GM18867 (cell line): ENCODE data around the gene RGS5.
"Not testable (repeated sequence)": the region's sequence is repeated elsewhere in the genome, so short reads cannot be mapped to it uniquely, and the experiment has no call there.

Source experiments
- ATAC-seq: cut with Tn5 transposase; IDR thresholded peaks from one replicate; pipeline ENCODE4 v1.9.1; 2021; ENCODE audit warnings: mild to moderate bottlenecking, moderate library complexity; ENCODE audit not compliant: unreplicated experiment

RGS5 gene

GRCh38 chr1:163202833-163203451 lies at the start of gene RGS5:
Gene RGS5, minus strand, starts transcription at chr1:163202916. Its CDS starts 81 bp downstream, at chr1:163202835.
- ATAC-seq, result no peak

DNA sequence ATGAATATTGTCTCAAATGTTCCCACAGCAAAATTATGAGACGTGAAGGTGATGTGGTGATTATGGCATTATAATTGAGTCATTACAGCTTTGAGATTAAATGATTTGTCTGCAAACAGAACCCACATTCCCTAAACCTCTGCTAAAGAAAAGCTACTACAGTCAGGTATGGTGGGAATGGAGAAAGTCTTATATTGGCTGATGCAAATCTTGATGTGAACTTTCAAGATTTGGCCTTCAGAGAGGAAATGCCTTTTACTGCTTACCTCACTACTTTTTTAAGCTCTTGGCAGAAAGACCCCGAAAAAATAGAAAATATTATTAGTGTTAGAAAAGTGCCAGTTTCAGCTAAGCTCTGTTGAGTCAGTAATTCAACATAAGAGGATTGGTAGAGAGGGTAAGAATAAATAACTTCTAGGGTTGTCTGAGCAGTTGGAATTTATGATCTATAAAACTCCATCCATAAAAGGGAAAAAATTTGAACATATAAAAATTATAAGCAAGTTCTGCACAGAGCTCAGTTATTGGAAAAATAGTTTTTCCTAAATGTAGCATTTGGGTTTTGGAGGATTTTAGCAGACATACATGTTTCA lies 47.8 kb upstream of the RGS5 start:
- ATAC-seq, result no peak

GRCh38 chr1:163248064-163248463 lies 45.3 kb upstream of the RGS5 start:
- ATAC-seq, result no peak

GRCh38 chr1:163244648-163245047 lies 41.9 kb upstream of the RGS5 start:
- not testable (repeated sequence) for ATAC-seq

DNA sequence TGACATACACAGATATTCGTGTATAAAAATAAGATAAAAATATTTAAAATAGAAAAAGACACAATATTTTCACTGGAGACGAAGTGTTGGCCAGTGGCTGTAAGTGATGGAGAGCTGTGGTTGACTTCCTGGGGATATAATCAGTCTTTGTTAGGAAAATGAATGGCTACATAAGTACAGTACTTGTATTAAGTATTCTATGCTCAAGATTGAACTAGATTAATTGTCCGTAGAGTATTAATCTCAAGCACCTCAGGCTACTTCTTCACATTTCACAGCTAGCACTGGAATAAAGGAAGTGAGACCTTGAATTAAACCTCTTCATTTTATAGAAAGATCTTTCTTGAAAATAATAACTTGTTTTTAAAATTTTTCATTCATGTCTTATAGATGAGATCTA lies 39.0 kb upstream of the RGS5 start:
- ATAC-seq, result no peak

- ATAC-seq, result no peak
Observed at GRCh38 chr1:163240705-163241104, 38.0 kb upstream of the RGS5 start.

GRCh38 chr1:163233643-163234042 lies 30.9 kb upstream of the RGS5 start:
- not testable (repeated sequence) for ATAC-seq

- ATAC-seq, result no peak
Observed at GRCh38 chr1:163231385-163231784, 28.7 kb upstream of the RGS5 start.

- ATAC-seq, result no peak
Observed at GRCh38 chr1:163230827-163231226, 28.1 kb upstream of the RGS5 start.

GRCh38 chr1:163228271-163228670 lies 25.6 kb upstream of the RGS5 start:
- not testable (repeated sequence) for ATAC-seq

DNA sequence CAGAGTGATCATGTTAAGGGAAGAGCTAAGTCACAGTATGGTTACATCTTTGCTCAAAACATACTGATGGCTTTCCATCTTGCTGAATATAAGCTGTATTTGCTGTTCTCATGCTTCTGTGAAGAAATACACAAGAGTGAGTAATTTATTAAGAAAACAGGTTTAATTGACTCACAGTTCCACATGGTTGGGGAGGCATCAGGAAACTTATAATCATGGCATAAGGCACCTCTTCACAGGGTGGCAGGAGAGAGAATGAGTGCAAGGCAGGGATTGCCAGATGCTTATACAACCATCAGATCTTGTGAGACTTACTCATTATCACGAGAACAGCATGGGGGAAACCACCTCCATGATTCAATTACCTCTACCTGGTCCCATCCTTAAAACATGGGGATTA lies 24.4 kb upstream of the RGS5 start:
- no peak for ATAC-seq

- no peak for ATAC-seq
Observed at GRCh38 chr1:163213626-163214025, 10.9 kb upstream of the RGS5 start.

GRCh38 chr1:163211667-163212066 lies 9.0 kb upstream of the RGS5 start:
- ATAC-seq, result no peak

DNA sequence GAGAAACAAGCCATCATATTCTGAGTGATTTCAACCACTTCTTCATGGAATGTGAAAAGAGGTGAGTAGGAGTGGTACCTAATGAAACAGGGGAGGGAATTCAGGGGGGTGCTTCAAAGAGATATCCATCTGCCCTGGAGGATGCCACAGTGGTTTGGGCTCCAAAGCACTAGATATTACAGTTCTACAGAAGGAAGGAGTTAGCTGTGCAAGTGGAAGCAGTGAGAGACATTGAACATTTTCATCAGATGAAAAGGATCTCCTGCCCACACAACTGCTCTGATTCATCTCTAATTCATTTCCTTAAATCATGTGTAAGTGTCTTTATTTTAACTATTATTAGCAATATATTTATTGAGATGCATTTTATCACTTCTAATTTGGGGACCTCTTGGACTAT lies 2.8 kb upstream of the RGS5 start:
- ATAC-seq, result no peak

DNA sequence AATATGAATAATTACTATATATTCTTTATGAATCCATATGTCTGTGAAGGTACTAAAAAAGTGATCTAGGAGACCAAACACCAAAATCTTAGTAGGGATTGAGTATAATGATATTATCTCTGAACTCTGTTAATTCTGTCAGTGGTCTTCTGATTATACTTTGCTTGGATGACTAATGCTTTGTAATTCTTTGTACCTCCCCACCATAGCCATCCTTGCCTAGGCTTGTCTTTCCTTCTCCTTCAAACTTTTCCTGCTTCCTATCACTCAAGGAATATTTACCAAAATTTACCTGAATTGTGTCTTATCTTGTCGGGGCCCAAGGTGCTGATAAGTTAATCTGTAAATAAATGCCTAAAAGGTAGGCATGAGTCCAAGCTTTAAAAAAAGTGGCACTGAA lies 845 bp upstream of the RGS5 start:
- ATAC-seq, result no peak

GRCh38 chr1:163201906-163202305 lies 810 bp downstream of the RGS5 start:
- ATAC-seq, result no peak

GRCh38 chr1:163197022-163197421 lies 5.7 kb downstream of the RGS5 start:
- no peak for ATAC-seq

DNA sequence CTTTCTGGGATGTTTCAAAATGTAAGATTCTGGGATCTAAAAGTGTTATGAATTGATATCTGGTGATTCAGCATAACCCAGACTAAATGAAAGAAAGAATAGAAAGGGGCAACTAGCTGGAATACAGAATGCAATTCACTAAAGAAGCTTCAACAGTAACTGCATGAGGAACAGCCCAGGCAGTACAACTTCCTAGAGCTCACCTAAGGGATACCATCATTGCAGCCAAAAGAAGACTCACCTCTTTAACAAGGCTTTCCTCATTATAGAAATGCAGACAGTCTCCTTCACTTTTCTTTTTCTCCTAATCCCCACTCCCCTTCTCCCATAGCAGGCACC lies 6.3 kb downstream of the RGS5 start:
- ATAC-seq, result no peak

DNA sequence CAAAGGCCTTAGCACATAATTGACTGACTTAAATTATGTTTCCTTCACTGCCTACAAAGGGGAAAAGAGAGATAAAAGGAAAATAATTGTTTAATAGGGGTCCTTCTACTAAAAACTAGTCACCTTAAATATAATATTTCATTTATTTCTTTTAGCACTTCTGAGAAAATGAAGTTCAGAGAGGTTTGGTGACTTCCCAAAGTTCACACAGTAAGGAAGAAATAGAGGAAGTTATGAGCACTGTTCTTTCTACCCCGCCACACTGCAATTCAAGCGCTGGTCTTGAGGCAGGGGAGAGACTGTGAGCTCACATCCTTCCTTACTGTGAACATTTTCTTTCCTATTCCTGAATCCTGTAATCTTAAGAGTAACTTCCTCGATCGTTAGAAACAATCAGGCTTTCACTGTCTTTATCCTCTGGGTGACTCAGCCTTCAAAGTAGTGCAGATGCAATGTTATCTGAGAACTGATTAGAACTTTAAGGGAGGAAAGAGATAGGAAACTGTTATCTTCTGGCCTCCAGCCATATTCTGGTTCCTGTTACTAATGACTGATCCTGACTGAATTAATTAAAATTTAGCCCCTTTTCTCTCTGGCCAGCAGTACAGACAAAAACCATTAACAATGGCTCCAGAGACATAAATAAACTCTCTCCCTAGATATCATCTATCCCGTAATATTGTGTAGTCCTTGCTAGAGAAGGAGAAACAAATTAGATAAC lies 6.8 kb downstream of the RGS5 start:
- ATAC-seq, result no peak

GRCh38 chr1:163191301-163191700 lies 11.4 kb downstream of the RGS5 start:
- ATAC-seq, result peak; percentile 90

- ATAC-seq, result no peak
Observed at GRCh38 chr1:163188947-163189346, 13.8 kb downstream of the RGS5 start.

DNA sequence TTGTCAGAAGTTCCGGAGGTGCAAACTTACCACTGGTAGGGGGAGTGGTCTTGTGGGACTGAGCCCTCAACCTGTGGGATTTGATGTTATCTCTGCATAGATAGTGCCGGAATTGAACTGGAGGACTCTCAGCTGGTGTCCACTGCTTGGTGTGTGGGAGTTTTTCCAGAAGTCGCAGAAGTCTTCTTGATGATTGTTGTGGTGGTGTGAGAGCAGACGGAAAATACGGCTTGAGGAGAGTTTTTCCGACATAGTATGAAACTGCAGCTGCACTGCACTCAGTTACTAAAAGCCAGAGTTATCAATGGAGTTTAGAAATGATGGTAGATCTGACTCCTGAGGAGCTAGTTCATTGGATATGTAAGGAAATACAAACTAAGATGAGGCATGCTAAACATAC lies 14.9 kb downstream of the RGS5 start:
- no peak for ATAC-seq
